Hematopoietic multipotent progenitor cell treated with erythropoietin and hydrocortisone succinate and interleukin-3 and kit ligand, for 15 days (in vitro differentiated cells): ENCODE results near the gene NTN5.
A peak's percentile ranks its signal among the peaks of the same experiment; 100 is the strongest.
"Not testable (repeated sequence)": the region's sequence is repeated elsewhere in the genome, so short reads cannot be mapped to it uniquely, and the experiment has no call there.

Experiments
- DNase-seq: peaks from one replicate; pipeline ENCODE4 v3.0.0-alpha.2; 2015; ENCODE audit warnings: low spot score

The NTN5 gene

DNA sequence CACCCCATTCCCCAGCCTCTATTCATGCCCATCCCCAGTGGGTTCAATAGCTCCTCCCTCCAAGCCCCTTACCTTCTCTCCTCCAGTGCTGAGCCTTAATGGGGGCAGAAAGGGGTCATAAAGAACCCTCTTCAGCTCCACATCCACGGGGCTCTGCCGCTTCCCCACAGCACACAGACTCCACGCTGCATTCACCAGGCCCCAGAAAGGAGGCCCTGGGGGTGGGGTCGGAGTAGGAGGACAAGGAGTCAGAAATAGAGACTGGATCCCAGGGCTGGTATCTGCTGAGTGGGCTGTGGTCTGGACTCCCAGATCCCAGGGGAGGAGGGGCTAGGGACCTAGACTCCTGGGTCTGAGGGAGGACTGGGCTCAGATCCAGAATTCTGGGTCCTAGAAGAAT, 28.5 kb downstream of the NTN5 start:
- DNase-seq: no peak

DNA sequence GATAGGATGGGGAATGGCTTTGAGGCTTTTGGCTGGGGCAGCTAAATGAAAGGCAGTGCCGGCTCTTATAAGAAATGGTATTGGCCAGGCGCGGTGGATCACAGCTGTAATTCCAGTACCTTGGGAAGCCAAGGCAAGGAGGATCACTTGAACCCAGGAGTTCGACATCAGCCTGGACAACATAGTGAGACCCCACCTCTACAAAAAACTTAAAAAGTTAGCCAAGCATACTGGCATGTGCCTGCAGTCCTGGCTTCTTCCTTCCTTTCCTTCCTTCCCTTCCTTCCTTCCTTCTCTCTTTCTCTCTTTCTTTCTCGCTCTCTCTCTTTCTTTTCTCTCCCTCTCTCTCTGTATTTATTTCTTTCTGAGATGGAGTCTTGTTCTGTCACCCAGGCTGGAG, 30.0 kb downstream of the NTN5 start:
- no peak for DNase-seq

DNA sequence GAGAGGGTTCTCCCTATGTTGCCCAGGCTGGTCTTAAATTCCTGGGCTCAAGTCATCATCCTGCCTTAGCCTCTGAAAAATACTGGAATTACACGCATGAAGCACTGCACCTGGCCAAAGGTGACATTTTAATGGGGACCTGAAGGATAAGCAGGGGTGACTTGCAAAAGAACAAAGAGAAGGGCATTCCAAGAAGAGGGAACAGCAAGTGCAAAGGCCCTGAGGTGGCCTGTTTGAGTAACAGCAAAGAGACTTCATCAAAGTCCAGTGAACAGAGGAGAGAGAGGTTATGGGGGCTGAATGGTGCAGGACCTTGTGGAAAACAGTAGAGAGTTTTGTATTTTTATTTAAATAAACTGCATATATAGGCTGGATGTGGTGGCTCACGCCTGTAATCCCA, 31.0 kb downstream of the NTN5 start:
- no peak for DNase-seq

DNA sequence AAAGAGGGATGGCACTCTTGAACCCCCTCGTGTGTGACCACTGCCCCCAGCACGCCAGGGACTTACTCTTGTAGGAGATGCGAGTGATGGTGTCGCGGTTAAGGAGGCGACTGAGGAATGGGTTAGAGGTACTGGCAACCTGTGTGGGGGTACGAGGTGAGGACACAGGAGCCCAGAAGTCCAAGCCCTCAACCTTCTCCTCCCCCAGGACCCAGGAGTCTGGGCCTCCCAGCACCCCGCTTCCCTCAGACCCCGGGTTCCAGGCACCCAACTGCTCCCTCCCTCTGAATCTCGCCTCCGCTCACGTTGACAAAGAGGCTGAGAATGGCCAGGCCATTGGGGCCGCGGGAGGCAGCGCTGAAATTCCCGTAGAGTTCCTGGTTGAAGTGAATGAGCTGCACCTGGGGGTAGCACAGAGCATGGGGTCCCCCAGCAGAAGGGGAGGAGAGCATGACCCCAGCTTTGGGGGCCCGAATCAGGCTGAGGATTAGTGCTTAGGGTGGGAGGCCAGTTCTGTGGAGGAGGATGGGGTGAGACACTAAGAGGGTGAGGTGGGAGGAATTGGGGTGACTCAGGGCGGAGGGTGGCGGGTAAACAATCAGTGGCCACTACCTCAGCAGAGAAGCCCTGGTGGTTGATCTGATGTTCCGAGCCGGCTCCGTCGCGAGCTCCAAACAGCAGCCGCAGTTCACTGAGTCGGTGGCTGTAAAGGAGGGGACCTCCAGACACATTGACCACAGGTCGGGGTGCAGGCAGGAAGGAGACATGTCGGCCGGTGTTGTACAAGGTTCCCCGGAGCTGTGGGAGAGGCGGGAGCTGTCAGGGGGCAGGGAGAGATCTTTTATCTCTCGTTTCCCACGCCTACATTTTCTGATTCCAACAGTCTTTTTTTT, 33.1 kb downstream of the NTN5 start:
- no peak for DNase-seq

DNA sequence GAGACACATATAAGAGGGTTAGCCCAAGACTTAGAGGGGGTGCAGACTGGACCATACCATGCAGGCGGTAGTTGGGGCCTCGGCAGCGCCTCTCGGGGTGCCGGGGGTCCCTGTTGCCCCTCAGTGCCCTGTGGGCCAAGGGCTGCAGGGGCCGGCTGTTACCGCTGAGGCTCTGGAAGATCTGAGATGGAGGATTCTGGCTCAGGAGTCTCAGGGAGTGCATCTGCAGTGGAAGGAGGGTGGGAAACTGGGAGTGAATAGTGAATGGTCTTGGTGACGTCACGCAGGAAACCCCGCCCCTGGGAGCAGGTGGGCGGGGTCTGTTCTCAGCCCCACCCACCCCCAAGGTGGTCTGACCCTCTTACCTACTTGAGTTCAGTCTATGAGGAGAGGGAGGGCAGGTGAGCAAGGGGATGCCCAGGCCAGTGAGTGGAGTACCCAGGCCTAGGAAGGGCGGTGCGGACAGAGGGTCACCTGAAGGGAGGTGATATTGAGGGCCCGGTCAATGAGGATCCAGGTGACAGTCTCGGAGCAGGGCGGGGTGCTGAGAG, 33.9 kb downstream of the NTN5 start:
- DNase-seq: no peak

DNA sequence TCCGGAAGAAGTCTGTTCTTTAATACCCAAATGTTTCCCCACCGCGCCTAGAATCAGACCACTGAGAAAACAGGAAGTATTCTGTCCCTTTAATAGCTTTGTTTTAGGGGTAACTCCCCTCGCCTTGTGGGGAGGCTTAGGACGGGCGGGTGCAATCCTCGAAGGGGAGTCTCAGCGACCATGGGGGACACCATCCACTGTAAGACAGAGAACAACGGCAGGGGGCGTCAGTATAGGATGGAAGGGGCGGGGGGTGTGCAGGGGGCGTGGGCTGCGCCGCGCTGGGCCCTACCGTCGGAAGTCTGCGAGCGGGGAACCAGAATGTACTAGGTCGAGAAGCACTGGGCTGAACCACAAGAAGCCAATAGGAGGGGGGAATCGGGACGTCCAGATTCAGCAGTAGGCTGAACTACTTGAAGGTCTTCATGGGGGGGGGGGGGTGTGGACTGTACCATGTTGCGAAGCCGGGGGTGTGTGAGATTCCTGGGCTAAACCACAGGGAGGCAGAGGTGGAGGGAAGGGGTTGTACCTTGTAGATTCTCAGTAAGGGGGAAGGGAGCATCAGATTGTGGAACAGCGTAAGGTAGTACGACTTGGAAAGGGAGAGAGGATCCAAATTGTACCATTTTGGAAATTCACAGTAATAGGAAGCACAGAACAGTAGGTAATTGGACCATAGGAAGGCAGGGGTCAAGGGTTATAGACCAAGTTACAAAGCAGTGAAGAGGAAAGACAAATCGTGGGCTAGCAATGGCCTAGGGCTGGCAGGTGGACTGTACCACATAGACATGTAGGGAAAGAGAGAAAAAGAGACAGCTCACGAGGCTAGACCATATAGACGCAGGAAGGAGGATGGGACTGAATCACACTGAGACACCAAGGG, 34.6 kb downstream of the NTN5 start:
- peak; percentile 66 for DNase-seq

DNA sequence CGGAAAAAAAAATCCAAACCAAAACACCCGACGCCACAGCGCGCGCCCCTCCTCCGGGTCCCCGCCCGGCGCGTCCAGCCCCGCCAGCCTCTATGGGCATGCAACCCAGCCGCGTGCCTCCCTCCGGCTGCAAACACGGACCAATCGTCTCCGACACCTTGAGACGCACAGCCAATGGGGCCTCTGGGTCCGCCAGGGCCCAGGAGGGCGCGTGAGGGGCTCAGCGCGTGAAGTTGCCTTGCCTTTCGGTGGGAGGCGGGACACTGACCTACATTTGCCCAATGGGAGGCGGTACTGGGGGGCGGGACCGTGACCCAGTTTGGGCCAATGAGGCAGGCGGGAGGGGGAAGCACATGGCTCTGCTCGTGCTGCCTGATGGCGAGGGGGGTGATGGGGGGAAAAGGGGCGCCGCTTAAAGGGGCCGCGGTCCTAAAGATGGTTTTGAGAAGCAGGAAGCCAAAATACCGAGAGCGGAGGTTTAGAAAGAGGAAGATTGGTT, 35.3 kb downstream of the NTN5 start:
- DNase-seq: peak; percentile 78

DNA sequence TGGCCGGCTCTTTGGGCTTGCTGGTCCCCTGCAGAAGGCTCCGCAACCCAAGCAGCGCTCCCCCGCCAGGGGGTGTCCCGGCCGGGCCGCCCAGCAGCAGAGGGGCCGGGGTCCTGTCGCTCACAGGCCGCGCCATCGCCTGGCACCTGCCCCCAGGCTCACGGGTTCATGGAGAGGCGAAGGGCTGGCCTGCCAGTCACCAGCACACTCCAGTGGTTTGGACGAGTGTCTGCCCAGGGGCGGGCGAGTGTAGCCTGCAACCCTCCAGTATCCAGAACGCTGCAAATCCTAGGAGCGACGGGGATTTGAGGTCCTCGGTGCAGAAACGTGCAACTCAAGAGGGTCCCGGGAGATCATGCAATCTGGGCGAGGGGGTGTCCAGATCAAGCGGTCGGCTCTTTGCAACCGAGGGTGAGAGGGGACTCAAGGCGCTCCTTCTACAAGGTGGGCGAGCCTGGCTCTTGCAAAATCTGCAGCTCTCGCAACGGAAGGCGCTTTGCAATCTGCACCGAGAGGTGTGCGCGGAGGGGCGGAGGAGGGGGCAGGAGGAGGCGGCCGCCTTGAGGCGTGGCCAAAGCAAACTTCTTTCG, 35.9 kb downstream of the NTN5 start, which contains the start of gene DBP:
DBP (minus strand) TSS at position 521 of the 590 bp plus-strand sequence; CDS start at position 136, 385 bp downstream.
- DNase-seq: no peak

DNA sequence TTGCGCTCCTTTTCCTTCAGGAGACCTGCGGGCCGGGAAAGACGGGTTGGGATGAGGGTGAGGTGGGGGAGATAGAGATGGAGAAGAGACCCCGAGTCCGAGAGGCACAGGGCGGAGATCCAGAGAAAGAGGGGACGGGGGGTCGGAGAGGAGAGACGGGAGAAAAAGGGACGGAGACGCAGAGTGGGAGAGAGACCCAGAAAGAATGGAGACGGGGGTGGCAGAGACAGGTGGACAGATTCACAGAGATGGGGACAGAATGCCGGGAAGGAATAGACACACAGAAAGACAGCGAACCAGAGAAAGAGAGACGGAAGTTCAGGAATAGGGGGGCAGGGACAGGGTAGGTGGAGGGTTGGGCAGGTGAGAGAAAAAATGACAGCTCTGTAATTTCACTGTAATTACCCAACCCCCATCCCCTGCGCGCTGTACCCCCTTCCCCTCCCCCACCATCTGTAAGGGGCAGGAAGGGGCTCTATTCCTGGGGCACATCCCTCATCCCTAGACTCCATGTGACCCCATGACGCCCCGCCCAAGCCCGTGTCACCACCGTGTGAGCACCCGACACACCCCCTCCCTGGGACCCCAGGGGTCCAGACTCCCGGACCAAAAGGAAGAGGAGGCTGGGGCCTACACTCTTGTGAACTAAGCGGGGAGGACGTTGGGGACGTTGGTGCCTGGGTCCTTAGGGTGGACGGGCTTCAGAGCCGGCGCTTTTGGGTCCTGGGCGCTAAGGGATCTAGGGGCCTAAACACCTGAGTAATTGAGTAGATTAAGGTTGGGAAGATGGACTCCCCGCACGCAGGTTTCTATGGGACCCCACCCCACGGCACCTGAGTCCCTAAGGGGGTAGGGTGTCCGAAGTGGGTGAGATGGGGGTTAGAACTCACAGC, 36.6 kb downstream of the NTN5 start:
- DNase-seq: no peak

DNA sequence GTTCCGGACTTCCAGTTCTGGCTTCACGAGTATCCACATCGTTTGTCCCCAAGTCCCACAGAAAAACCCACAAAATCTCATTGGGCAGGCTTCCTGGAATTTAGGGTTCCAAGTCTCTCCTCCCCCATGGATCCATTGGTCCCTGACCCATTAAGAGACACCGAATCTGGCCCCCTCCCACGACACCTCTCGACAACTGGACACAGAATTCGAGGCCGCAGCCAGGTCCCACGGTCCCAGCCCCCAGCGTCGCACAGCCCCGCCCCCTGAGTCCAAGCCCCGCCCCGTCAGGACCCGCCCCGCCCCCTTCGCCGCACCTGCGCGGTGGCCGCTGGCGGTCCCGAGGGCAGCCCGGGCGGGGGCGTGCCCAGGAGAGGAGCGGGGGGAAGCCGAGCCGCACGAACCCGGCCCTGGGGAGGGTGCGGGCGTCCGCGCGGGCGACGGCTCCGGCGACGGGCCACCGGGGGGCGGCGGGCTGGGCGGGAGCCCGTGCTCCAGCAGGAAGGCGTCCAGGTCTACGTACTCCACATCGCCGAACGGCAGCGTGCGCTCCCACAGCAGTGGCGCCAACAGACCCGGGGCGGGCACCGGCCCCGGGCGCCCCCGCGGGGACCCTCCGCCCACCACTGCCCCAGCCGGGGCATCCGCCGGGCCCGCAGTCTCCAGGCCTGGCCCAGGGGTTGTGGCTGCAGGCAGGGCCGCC, 37.4 kb downstream of the NTN5 start:
- DNase-seq: peak; percentile 68

DNA sequence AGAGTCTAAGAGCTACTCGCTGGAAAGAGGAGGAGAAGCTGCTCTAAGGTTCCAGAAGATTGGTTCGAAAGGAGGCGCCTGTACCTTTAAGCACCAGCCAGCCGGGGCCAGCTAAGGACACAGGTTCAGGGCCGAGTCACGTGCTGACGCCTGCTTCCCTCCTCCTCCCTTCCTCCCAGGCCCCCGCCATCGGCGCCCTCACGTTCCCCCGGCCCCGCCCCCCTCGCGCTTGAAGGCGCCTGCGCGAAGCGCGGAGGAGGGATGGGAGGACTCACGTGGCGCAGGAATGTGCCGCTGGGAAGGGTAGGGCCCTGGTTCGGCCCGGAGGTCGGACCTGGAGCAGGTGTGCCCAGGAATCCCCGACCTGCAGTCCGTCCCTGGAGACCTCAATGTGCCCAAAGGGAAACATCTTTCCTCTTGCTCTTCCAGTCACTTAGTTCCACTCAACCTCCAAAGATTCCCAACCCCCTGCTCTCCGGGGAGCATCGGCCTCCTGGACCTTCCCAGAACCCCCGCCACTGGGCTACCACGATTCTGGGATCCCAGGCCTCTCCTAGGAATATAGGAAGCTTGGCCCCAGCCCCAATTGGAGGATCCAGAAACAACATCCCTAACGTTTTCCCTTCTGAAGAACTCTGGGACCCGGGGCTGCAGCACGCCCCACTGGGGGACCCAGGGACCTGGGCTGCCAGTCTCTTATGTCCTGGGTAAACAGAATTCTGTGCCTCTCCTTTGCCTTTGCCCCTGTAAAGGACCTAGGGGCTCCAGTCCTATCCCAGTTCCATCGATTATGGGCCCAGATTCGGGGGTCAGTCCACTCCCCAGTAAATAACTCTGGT, 38.2 kb downstream of the NTN5 start:
- DNase-seq: peak; percentile 96

DNA sequence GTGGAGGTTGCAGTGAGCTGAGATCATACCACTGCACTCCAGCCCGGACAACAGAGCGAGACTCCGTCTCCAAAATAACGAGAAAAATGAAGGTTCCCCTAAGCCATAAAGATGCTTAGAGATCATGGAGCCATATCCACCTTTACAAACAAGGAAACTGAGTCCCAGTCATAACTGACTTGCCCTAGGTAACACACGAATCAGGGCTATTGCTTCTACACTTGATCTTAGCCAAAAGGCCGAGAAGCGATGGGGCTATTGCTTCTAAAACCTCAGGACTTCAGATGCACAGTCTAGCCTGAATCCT, 38.8 kb downstream of the NTN5 start:
- no peak for DNase-seq

DNA sequence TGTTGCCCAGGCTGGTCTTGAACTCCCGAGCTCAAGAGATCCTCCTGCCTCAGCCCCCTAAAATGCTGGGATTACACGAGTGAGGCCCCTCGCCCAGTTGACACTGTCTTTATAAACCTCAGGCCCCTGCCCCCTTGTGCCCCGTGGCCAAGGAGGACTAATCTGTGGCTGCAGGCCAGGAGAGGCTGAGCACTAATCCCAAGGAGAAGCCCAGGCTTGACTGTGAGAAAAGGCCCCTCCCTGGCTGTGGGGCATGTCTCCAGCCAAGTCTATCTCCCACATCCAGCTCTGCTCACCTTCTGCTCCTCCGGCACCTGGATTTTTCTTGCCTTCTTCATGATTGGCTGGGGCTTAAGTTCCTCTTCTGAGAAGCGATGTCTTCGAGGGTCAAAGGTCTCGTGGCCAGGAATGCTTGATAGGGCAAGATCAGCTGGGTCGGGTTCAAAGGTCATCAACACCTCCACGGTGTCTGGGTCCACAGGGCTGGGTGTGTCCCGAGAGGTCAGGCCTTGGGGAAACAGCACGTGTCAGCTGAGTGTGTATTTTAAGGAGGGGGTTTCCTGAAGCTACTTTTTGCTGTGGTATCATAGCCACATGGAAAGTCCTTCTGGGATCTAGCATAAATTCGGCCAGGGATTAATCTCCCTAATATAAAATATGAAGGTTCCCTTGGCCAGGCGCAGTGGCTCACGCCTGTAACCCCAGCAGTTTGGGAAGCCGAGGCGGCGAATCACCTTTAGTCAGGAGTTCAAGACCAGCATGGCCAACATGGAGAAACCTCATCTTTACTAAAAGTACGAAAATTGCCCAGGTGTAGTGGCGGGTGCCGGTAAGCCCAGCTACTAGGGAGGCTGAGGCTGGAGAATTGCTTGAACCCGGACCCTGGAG, 39.4 kb downstream of the NTN5 start:
- DNase-seq: peak; percentile 21

DNA sequence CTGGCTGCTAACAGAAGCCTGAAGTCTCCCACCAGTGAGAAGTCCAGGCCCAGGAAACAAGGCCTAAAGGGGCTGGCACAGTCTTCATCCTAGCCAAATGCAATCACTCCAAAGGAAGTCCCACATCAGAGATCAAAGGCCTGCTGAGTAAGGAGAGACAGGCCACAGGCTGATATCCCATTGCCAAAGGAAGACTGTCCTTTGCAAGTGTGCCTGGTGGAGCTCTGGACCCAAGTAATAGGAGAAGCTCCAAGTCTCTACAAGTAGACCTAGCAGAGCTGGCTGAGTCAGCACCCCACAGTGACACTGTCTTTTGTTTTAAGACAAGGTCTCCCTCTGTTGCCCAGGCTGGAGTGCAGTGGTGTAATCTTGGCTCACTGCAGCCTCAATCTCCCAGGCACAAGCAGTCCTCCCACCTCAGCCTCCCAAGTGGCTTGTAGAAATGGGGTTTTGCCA, 40.1 kb downstream of the NTN5 start:
- peak; percentile 32 for DNase-seq

DNA sequence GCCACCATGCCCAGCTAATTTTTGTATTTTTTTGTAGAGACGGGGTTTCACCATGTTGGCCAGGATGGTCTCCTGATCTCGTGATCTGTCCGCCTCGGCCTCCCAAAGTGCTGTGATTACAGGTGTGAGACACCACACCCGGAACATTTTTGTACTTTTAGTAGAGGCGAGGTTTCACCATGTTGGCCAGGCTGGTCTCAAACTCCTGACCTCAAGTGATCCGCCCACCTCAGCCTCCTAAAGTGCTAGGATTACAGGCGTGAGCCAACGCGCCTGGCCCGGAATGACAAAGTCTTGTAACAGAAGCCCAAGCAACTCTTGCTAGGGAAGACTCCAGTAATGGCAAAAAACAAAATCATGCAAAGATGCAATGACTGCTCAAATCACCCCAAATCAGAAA, 40.5 kb downstream of the NTN5 start:
- DNase-seq: not testable (repeated sequence)

DNA sequence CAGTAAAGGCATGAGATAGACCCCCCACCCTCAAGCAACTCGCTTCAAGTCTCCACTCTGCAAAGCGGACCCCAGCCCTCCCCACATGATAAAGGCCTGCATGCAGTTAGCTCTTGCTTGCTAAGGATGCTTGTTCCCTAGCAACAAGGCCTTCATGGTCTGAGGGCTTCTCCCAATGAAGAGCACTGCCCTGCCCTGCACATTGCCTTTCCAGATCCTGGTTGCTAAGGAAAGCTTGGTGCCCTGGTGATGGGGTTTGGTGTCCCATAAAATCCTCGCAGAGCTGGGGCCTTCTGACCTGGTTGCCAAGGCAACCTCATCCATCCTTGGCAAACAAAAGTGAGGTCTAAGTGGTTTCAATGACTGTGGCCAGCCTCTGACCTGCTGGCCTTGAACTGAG, 41.6 kb downstream of the NTN5 start:
- DNase-seq: no peak

DNA sequence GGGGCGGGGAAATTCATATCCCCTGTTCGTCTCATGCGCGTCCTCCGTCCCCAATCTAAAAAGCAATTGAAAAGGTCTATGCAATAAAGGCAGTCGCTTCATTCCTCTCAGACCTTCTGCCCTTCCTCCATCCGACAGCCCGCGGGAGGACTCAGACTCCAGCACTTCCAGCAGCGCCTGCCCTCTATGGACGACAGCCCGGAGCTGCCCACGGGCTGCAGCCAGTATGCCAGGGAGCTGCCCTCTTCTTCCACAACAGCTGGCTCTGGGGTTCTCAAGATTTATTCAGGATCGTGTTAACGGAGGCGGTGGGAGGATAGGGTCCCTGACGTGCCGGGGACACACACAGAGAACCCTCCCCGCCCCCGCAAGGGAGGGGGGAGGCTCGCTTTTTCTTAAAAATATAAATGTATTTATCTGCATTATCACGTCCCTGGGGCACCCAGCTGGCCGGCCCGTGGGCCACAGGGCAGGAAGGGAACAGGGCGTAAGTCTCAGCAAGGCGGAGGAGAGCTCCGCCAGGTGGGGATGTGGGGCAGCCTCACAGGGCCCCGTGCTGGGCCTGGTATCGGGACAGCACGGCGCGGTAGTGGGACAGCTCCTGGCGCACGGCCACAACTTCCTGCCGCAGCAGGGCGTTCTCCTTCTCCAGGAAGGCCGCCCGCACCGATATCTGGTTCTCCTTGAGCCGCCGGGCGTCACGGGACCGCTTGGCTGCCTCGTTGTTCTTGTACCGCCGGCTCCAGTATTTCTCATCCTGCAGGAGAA, 42.3 kb downstream of the NTN5 start:
- DNase-seq: peak; percentile 78
